Measurements from ENCODE around the gene MIA. TPM values are rescaled to one million over a fixed set of nuclear protein-coding genes. Genes with fewer than 3 reads are reported as not detected.

The MIA gene
- total and polyA plus RNA-seq, 2 of the 8 experiments (the other 6 are each of a cell fraction or from before 2014, with no cell fraction given): not detected

DNA sequence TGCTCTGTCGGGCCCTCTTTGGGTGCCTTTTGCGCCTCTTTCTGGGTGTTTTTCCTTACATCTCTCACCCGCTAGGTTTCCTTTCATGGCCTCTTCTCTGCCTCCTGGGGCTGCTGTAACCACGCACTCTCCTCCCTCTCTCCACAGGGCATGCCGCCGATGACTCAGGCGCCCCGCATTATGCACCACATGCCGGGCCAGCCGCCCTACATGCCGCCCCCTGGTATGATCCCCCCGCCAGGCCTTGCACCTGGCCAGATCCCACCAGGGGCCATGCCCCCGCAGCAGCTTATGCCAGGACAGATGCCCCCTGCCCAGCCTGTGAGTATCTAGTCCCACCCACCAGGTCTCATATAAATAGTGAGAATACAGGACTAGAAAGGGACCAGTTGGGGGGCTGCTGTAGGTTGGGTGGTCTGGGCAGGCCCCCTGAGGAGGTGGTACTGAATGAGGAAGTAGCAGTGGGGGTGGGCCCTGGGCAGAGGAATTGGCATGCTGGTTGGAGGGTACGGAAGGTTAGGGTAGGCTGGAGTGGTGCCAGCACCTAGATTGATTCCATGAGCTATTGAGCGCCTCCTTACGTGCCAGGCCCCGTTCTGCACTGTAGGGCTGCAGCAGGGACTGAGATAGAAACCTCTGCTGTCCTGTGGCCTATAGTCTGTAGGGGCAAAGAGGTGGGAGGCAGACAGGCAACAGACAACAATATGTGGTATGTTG lies 12.4 kb upstream of the MIA start (continued):
- TF ChIP-seq, protein P1, sequence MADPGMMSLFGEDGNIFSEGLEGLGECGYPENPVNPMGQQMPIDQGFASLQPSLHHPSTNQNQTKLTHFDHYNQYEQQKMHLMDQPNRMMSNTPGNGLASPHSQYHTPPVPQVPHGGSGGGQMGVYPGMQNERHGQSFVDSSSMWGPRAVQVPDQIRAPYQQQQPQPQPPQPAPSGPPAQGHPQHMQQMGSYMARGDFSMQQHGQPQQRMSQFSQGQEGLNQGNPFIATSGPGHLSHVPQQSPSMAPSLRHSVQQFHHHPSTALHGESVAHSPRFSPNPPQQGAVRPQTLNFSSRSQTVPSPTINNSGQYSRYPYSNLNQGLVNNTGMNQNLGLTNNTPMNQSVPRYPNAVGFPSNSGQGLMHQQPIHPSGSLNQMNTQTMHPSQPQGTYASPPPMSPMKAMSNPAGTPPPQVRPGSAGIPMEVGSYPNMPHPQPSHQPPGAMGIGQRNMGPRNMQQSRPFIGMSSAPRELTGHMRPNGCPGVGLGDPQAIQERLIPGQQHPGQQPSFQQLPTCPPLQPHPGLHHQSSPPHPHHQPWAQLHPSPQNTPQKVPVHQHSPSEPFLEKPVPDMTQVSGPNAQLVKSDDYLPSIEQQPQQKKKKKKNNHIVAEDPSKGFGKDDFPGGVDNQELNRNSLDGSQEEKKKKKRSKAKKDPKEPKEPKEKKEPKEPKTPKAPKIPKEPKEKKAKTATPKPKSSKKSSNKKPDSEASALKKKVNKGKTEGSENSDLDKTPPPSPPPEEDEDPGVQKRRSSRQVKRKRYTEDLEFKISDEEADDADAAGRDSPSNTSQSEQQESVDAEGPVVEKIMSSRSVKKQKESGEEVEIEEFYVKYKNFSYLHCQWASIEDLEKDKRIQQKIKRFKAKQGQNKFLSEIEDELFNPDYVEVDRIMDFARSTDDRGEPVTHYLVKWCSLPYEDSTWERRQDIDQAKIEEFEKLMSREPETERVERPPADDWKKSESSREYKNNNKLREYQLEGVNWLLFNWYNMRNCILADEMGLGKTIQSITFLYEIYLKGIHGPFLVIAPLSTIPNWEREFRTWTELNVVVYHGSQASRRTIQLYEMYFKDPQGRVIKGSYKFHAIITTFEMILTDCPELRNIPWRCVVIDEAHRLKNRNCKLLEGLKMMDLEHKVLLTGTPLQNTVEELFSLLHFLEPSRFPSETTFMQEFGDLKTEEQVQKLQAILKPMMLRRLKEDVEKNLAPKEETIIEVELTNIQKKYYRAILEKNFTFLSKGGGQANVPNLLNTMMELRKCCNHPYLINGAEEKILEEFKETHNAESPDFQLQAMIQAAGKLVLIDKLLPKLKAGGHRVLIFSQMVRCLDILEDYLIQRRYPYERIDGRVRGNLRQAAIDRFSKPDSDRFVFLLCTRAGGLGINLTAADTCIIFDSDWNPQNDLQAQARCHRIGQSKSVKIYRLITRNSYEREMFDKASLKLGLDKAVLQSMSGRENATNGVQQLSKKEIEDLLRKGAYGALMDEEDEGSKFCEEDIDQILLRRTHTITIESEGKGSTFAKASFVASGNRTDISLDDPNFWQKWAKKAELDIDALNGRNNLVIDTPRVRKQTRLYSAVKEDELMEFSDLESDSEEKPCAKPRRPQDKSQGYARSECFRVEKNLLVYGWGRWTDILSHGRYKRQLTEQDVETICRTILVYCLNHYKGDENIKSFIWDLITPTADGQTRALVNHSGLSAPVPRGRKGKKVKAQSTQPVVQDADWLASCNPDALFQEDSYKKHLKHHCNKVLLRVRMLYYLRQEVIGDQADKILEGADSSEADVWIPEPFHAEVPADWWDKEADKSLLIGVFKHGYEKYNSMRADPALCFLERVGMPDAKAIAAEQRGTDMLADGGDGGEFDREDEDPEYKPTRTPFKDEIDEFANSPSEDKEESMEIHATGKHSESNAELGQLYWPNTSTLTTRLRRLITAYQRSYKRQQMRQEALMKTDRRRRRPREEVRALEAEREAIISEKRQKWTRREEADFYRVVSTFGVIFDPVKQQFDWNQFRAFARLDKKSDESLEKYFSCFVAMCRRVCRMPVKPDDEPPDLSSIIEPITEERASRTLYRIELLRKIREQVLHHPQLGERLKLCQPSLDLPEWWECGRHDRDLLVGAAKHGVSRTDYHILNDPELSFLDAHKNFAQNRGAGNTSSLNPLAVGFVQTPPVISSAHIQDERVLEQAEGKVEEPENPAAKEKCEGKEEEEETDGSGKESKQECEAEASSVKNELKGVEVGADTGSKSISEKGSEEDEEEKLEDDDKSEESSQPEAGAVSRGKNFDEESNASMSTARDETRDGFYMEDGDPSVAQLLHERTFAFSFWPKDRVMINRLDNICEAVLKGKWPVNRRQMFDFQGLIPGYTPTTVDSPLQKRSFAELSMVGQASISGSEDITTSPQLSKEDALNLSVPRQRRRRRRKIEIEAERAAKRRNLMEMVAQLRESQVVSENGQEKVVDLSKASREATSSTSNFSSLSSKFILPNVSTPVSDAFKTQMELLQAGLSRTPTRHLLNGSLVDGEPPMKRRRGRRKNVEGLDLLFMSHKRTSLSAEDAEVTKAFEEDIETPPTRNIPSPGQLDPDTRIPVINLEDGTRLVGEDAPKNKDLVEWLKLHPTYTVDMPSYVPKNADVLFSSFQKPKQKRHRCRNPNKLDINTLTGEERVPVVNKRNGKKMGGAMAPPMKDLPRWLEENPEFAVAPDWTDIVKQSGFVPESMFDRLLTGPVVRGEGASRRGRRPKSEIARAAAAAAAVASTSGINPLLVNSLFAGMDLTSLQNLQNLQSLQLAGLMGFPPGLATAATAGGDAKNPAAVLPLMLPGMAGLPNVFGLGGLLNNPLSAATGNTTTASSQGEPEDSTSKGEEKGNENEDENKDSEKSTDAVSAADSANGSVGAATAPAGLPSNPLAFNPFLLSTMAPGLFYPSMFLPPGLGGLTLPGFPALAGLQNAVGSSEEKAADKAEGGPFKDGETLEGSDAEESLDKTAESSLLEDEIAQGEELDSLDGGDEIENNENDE (IDR thresholded peaks at IDR 0.05; ENCODE audit: insufficient replicate concordance, low read length): no peak
- TF ChIP-seq YY1 (IDR thresholded peaks at IDR 0.05; ENCODE audit: low read depth, low read length): no peak
- no peak for TF ChIP-seq EZH2 (IDR thresholded peaks at IDR 0.05; ENCODE audit: low read depth, low read length, severe bottlenecking)
- TF ChIP-seq, protein P2, sequence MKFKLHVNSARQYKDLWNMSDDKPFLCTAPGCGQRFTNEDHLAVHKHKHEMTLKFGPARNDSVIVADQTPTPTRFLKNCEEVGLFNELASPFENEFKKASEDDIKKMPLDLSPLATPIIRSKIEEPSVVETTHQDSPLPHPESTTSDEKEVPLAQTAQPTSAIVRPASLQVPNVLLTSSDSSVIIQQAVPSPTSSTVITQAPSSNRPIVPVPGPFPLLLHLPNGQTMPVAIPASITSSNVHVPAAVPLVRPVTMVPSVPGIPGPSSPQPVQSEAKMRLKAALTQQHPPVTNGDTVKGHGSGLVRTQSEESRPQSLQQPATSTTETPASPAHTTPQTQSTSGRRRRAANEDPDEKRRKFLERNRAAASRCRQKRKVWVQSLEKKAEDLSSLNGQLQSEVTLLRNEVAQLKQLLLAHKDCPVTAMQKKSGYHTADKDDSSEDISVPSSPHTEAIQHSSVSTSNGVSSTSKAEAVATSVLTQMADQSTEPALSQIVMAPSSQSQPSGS (IDR thresholded peaks at IDR 0.05; ENCODE audit: low read length): no peak
- no peak for TF ChIP-seq SIN3A (conservative IDR thresholded peaks at IDR 0.05 in 1 of 2, IDR thresholded peaks at IDR 0.05 in 1 of 2; ENCODE audit: low read depth in 1 of 2, low read length in 2 of 2)
- no peak for TF ChIP-seq EP300 (IDR thresholded peaks at IDR 0.05; ENCODE audit: borderline replicate concordance in 1 of 2, low read depth in 2 of 2, low read length in 2 of 2)
- TF ChIP-seq KDM1A (IDR thresholded peaks at IDR 0.05; ENCODE audit: borderline replicate concordance, low read length): no peak
- no peak for TF ChIP-seq BACH1 (IDR thresholded peaks at IDR 0.05; ENCODE audit: low read length)

Data from H1 (cell line).